HepG2 (cell line): Measurements from ENCODE around the gene MRPL48. TPM values are rescaled to one million over a fixed set of nuclear protein-coding genes. Genes with fewer than 3 reads are reported as not detected.

ENCODE experiments used
- ATAC-seq: fragments of 200-7000 bp; cut with Tn5 transposase; 3 replicates; pipeline ENCODE4 v1.9.1; 2020; ENCODE audit warnings: mild to moderate bottlenecking, moderate library complexity
- BruUV-seq: library from RNA; stranded (reverse); fragments of 400-500 nt; replicated peaks from 2 replicates; lab custom pipeline; 2021; lab: Mats Ljungman, UMichigan
- CTCF ChIA-PET: fragments of 300-600 bp; formaldehyde crosslinking; extraction: SDS; loops from one replicate; lab custom pipeline; 2021; ENCODE audit warnings: low total read pairs, inconsistent platforms, low intra/inter-chr PET ratio; lab: Yijun Ruan, JAX
- POLR2A ChIA-PET: fragments of 350-600 bp; sonication (Branson Sonifier 250); formaldehyde crosslinking; loops from one replicate; lab custom pipeline; 2020; ENCODE audit warnings: antibody characterized with exemption, inconsistent platforms; lab: Yijun Ruan, JAX
- DNase-seq: peaks from one replicate; pipeline ENCODE4 v3.0.0-alpha.2; 2015; ENCODE audit warnings: low spot score
- FAIRE-seq: peaks from 3 replicates; lab custom pipeline; 2011; peaks lifted over from hg19 to GRCh38; lab: Jason Lieb, UNC
- H2AFZ ChIP-seq: one replicate; pipeline ENCODE4 v1.6.1; 2011; ENCODE audit warnings: low read length, inconsistent platforms
- H3K27ac ChIP-seq: fragments of 300-600 bp; 3 replicates; pipeline ENCODE4 v1.8.0; 2011; ENCODE audit warnings: mixed run types, mild to moderate bottlenecking, mixed read lengths, low read length, inconsistent platforms; ENCODE audit not compliant: insufficient read depth; ENCODE audit errors: extremely low read length
- H3K27me3 ChIP-seq, 2 experiments: fragments of 200-600 bp in 1 of 2; 2 replicates in 1 of 2; 3 replicates in 1 of 2; pipeline versions ENCODE4 v1.6.0 to v1.8.0; 2011; ENCODE audit warnings: low read length in 2 of 2, mild to moderate bottlenecking in 2 of 2, moderate library complexity in 2 of 2, inconsistent platforms in 1 of 2; ENCODE audit not compliant: insufficient read depth in 2 of 2, control insufficient read depth in 1 of 2
- H3K36me3 ChIP-seq, 2 experiments: fragments of 200-600 bp in 1 of 2; replicated peaks in 1 of 2; 2 replicates in 1 of 2; 3 replicates in 1 of 2; pipeline versions ENCODE4 v1.5.1 to v1.8.0; 2011; ENCODE audit warnings: low read length in 2 of 2, inconsistent platforms in 1 of 2; ENCODE audit not compliant: insufficient read depth in 2 of 2, control insufficient read depth in 1 of 2
- H3K4me1 ChIP-seq: 2 replicates; pipeline ENCODE4 v1.5.1; 2012; ENCODE audit warnings: low read length, inconsistent platforms; ENCODE audit not compliant: insufficient read depth
- H3K4me2 ChIP-seq: 2 replicates; pipeline ENCODE4 v1.6.0; 2011; ENCODE audit warnings: low read depth, low read length, inconsistent platforms
- H3K4me3 ChIP-seq, 3 experiments: fragments of 200-600 bp in 1 of 3; sonication (generic), shearing (Covaris generic) in 1 of 3; replicated peaks in 1 of 3; 2 replicates each; pipeline ENCODE4 v1.5.1; 2011 to 2016; ENCODE audit warnings: low read length in 3 of 3, inconsistent platforms in 2 of 3, low read depth in 2 of 3, mild to moderate bottlenecking in 2 of 3, control low read depth in 1 of 3, mixed read lengths in 1 of 3; ENCODE audit not compliant: insufficient read depth in 1 of 3
- H3K79me2 ChIP-seq: one replicate; pipeline ENCODE4 v1.6.1; 2011; ENCODE audit warnings: low read length, inconsistent platforms; ENCODE audit not compliant: insufficient read depth
- H3K9ac ChIP-seq: 2 replicates; pipeline ENCODE4 v1.6.0; 2011; ENCODE audit warnings: mild to moderate bottlenecking, low read depth, low read length, inconsistent platforms; ENCODE audit not compliant: insufficient read depth
- H3K9me3 ChIP-seq: 2 replicates; pipeline ENCODE4 v1.5.1; 2012; ENCODE audit warnings: mild to moderate bottlenecking, low read length
- H4K20me1 ChIP-seq: 2 replicates; pipeline ENCODE4 v1.6.0; 2011; ENCODE audit warnings: inconsistent platforms, mild to moderate bottlenecking, low read length, moderate library complexity; ENCODE audit not compliant: insufficient read depth
- CEBPG ChIP-seq: IDR thresholded peaks from 2 replicates; pipeline ENCODE4 v1.6.1; 2016
- CHCHD3 ChIP-seq: sonication (generic); formaldehyde crosslinking; IDR thresholded peaks from 2 replicates; pipeline ENCODE4 v1.8.0; 2022; ENCODE audit warnings: mild to moderate bottlenecking, missing genetic modification reagents, moderate library complexity
- FOSL2 ChIP-seq: sonication (generic); formaldehyde crosslinking; IDR thresholded peaks from 2 replicates; pipeline ENCODE4 v1.4.0; 2020; ENCODE audit warnings: missing genetic modification reagents
- FOXA3 ChIP-seq: IDR thresholded peaks from 2 replicates; pipeline ENCODE4 v1.6.1; 2016; ENCODE audit warnings: missing genetic modification reagents, missing compliant biosample characterization
- GATAD1 ChIP-seq: IDR thresholded peaks from 2 replicates; pipeline ENCODE4 v1.6.1; 2016; ENCODE audit warnings: missing genetic modification reagents, missing compliant biosample characterization
- NFE2L2 ChIP-seq: fragments of 150-350 bp; IDR thresholded peaks from 2 replicates; pipeline ENCODE4 v1.6.1; 2014; ENCODE audit warnings: low read length
- NR2F6 ChIP-seq, 2 experiments: IDR thresholded peaks; 2 replicates each; pipeline ENCODE4 v1.6.1; 2016; ENCODE audit warnings: antibody characterized with exemption in 1 of 2, mild to moderate bottlenecking in 1 of 2
- SP2 ChIP-seq: sonication (generic); formaldehyde crosslinking; IDR thresholded peaks from 2 replicates; pipeline ENCODE4 v1.5.1; 2020; ENCODE audit warnings: mild to moderate bottlenecking, missing genetic modification reagents
- ZBTB1 ChIP-seq: sonication (generic); formaldehyde crosslinking; IDR thresholded peaks from 2 replicates; pipeline ENCODE4 v1.4.0; 2020; ENCODE audit warnings: missing genetic modification reagents, borderline replicate concordance
- ZBTB38 ChIP-seq: sonication (generic); formaldehyde crosslinking; IDR thresholded peaks from 2 replicates; pipeline ENCODE4 v1.5.1; 2020; ENCODE audit warnings: mild to moderate bottlenecking, missing genetic modification reagents
- ZFAT ChIP-seq: sonication (generic); formaldehyde crosslinking; conservative IDR thresholded peaks from 2 replicates; pipeline ENCODE4 v1.8.1; 2023; ENCODE audit warnings: missing genetic modification reagents, inconsistent platforms
- ZFP62 ChIP-seq: sonication (generic); formaldehyde crosslinking; IDR thresholded peaks from 2 replicates; pipeline ENCODE4 v1.4.0; 2020; ENCODE audit warnings: missing genetic modification reagents
- ZKSCAN1 ChIP-seq: fragments of 150-350 bp; IDR thresholded peaks from 2 replicates; pipeline ENCODE4 v1.6.1; 2014; ENCODE audit warnings: low read length
- ZNF598 ChIP-seq: sonication (generic); formaldehyde crosslinking; IDR thresholded peaks from 2 replicates; pipeline ENCODE4 v1.5.1; 2020; ENCODE audit warnings: mild to moderate bottlenecking, missing genetic modification reagents, borderline replicate concordance
- ZNF775 ChIP-seq: sonication (generic); formaldehyde crosslinking; IDR thresholded peaks from 2 replicates; pipeline ENCODE4 v1.4.0; 2020; ENCODE audit warnings: missing genetic modification reagents, mild to moderate bottlenecking, moderate library complexity, borderline replicate concordance
- ZSCAN21 ChIP-seq: sonication (generic); formaldehyde crosslinking; IDR thresholded peaks from 2 replicates; pipeline ENCODE4 v1.8.0; 2022; ENCODE audit warnings: mild to moderate bottlenecking, missing genetic modification reagents, moderate library complexity, borderline replicate concordance
- WGBS: methylation state at CpG from one replicate; pipeline ENCODE4 v1.1.6; 2017; ENCODE audit warnings: low lambda C conversion rate; 5-methylcytosine and 5-hydroxymethylcytosine counted together
- in situ Hi-C: cut with HindIII; loops from 2 replicates; pipeline ENCODE4 v1.10.0; 2017; ENCODE audit warnings: low pct_unique_long_range_greater_than_20kb; ENCODE audit not compliant: extremely low pct_ligation_motif_present
- intact Hi-C: fragments of 100-400 bp; cut with micrococcal nuclease; formaldehyde crosslinking; loops from one replicate; pipeline ENCODE4 v1.10.0; 2022; ENCODE audit not compliant: unreplicated experiment
- polyA plus RNA-seq, 8 experiments: library from polyadenylated mRNA; depleted of rRNA in 3 of 8; stranded (reverse) in 7 of 8; unstranded in 1 of 8; fragments of >200 nt; fragmentation: Illumina TruSeq in 4 of 8; extraction: Trizol in 4 of 8; gene quantifications; 2 replicates each; pipeline versions ENCODE4 v1.2.1 to v1.2.3, GENCODE V29; 2011 to 2016; ENCODE audit warnings: low read depth in 4 of 8, missing spikeins in 1 of 8, mixed read lengths in 1 of 8; ENCODE audit not compliant: insufficient read depth in 1 of 8
- total RNA-seq, 5 experiments: library from RNA; depleted of rRNA; stranded (reverse); fragments of >200 nt; fragmentation: Illumina TruSeq; extraction: Trizol; gene quantifications; 2 replicates each; pipeline ENCODE4 v1.2.3, GENCODE V29; 2016; ENCODE audit warnings: low read depth in 1 of 5
- TF ChIP-seq, protein P1 (sequence below), 2 experiments: sonication (generic) in 1 of 2; formaldehyde crosslinking in 1 of 2; IDR thresholded peaks; 2 replicates each; pipeline versions ENCODE4 v1.4.0 to v1.6.1; 2018 to 2020; ENCODE audit warnings: missing genetic modification reagents in 2 of 2, borderline replicate concordance in 1 of 2, low read depth in 1 of 2, mild to moderate bottlenecking in 1 of 2, missing biosample characterization in 1 of 2
- TF ChIP-seq, protein P2 (sequence below): sonication (generic); formaldehyde crosslinking; IDR thresholded peaks from 2 replicates; pipeline ENCODE4 v1.4.0; 2020; ENCODE audit warnings: missing genetic modification reagents

MRPL48 gene
- total and polyA plus RNA-seq, 2 of the 13 experiments (the other 11 are each of a cell fraction or from before 2014, with no cell fraction given): 61.2 to 67.9 TPM

DNA sequence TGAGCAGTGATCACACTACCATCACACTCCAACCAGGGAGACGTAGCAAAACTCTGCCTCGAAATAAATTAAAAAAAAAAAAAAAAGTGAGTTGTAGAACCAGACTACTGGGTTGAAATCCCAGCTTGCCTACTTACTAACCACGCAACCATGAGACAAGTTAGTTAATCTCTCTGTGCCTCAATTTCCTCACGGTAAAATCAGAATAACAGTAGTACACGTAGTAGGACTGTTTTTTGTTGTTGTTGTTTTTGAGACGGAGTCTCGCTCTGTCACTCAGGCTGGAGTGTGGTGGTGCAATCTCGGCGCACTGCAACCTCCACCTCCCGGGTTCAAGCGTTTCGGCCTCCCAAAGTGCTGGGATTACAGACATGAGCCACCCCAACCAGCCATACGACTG is 41.0 kb upstream of the MRPL48 start:
- no TSS peak for BruUV-seq

DNA sequence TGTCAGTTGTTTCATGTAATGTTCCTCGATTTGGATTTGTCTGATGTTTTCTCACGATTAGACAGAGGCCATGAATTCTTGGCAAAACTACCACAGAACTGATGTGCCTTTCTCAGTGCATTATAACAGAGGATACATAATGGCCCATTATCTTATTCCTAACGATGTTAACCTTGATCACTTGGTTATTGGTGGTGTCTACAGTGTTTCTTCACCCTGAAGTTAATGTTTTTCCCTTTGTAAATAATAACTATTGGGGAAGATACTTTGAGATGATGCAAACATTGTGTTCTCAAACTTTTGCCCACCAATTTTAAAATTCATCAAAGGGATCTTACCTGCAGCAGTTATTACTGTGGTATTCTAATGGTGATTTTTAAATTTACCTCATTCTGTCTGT is 39.9 kb upstream of the MRPL48 start:
- Histone ChIP-seq H2AFZ (no peak overlapping the region), H3K4me3 (peak overlapping the region in 2 of 3 experiments; percentile 26 to 46; a peak in 3 of 6 replicates), H3K27ac (peak overlapping the region; percentile 81), H3K79me2 (peaks cover 95% of the 10 kb centered on the region), H3K27me3 (no peaks in the 10 kb centered on the region), H3K9ac (peak overlapping the region; percentile 38), H3K9me3 (no peaks in the 10 kb centered on the region), H3K4me2 (peak overlapping the region; percentile 71), H3K4me1 (peaks cover 98% of the 10 kb centered on the region), H3K36me3 (peaks cover 0 to 4% of the 10 kb centered on the region in 2 experiments; a peak in 1 of 5 replicates), H4K20me1 (peaks cover 16% of the 10 kb centered on the region; the same call in 1 of the 2 replicates)
- 3% methylated on average over 3 of the region's 3 CpGs for WGBS
- in situ Hi-C loops (no loop called here), intact Hi-C loops (no loop called here)
- peak; percentile 63 for DNase-seq
- peak; percentile 44 for FAIRE-seq
- TSS peak; percentile 58 for BruUV-seq
- ATAC-seq: peak; percentile 65
- CTCF ChIA-PET: no interaction called here
- POLR2A ChIA-PET: interaction anchor here (0.5 to 2.9 kb wide), 7 partner anchors 9 to 57 kb away, joined by 3 to 16 read pairs (median 4); partner anchors contain the start of genes MRPL48 and RAB6A
- TF ChIP-seq FOXA3 (CRISPR knock-in tag) (peak; percentile 67), CHCHD3 (CRISPR knock-in tag) (no peak), ZNF775 (CRISPR knock-in tag) (no peak), ZFAT (no peak), ZFP62 (CRISPR knock-in tag) (no peak), SP2 (CRISPR knock-in tag) (no peak), ZBTB1 (CRISPR knock-in tag) (no peak), GATAD1 (CRISPR knock-in tag) (no peak; the same call in 1 of the 2 replicates), NFE2L2 (no peak), ZSCAN21 (CRISPR knock-in tag) (no peak), NR2F6 (IDR thresholded peaks at IDR 0.05) (peak; percentile 14), NR2F6 (CRISPR knock-in tag; IDR thresholded peaks at IDR 0.05) (no peak), ZNF598 (CRISPR knock-in tag) (no peak), CEBPG (CRISPR knock-in tag) (peak; percentile 84)
- TF ChIP-seq, protein P1, sequence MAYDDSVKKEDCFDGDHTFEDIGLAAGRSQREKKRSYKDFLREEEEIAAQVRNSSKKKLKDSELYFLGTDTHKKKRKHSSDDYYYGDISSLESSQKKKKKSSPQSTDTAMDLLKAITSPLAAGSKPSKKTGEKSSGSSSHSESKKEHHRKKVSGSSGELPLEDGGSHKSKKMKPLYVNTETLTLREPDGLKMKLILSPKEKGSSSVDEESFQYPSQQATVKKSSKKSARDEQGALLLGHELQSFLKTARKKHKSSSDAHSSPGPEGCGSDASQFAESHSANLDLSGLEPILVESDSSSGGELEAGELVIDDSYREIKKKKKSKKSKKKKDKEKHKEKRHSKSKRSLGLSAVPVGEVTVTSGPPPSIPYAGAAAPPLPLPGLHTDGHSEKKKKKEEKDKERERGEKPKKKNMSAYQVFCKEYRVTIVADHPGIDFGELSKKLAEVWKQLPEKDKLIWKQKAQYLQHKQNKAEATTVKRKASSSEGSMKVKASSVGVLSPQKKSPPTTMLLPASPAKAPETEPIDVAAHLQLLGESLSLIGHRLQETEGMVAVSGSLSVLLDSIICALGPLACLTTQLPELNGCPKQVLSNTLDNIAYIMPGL (CRISPR knock-in tag; IDR thresholded peaks at IDR 0.05; ENCODE audit: borderline replicate concordance in 1 of 2, low read depth in 1 of 2): no peak
- TF ChIP-seq, protein P2, sequence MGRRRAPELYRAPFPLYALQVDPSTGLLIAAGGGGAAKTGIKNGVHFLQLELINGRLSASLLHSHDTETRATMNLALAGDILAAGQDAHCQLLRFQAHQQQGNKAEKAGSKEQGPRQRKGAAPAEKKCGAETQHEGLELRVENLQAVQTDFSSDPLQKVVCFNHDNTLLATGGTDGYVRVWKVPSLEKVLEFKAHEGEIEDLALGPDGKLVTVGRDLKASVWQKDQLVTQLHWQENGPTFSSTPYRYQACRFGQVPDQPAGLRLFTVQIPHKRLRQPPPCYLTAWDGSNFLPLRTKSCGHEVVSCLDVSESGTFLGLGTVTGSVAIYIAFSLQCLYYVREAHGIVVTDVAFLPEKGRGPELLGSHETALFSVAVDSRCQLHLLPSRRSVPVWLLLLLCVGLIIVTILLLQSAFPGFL (CRISPR knock-in tag): no peak

More for the DNA sequence above, 41.0 kb upstream of the MRPL48 start:
- Histone ChIP-seq H2AFZ (no peak overlapping the region), H3K79me2 (peaks cover 93% of the 10 kb centered on the region), H3K9ac (no peak overlapping the region), H3K9me3 (no peaks in the 10 kb centered on the region), H3K4me2 (no peak overlapping the region), H3K36me3 (0 out of 5 replicates have a peak, but pooled peaks cover 0 to 4% of the 10 kb centered on the region in 2 experiments), H4K20me1 (peaks cover 16% of the 10 kb centered on the region; the same call in 1 of the 2 replicates), H3K27ac (peak overlapping the region; percentile 81), H3K4me1 (peaks cover 93% of the 10 kb centered on the region), H3K27me3 (no peaks in the 10 kb centered on the region), H3K4me3 (no peak overlapping the region)
- CTCF ChIA-PET: no interaction called here
- POLR2A ChIA-PET: interaction anchor here (1.7 kb wide), 1 partner anchor 33 kb away, joined by 6 read pairs; no protein-coding TSS in a partner anchor
- WGBS: 97% methylated on average over 13 of the region's 13 CpGs
- in situ Hi-C loops: no loop called here
- FAIRE-seq (no peak), DNase-seq (no peak), ATAC-seq (no peak)
- peak; percentile 77; the same call in 1 of the 2 replicates for TF ChIP-seq ZKSCAN1
- peak; percentile 20; the same call in 1 of the 2 replicates for TF ChIP-seq ZBTB38 (CRISPR knock-in tag)
- TF ChIP-seq FOSL2: no peak
- intact Hi-C loops: no loop called here
